Myometrial cell (primary cell): Measurements from ENCODE around the gene C19orf73. TPM values are rescaled to one million over a fixed set of nuclear protein-coding genes. Genes with fewer than 3 reads are reported as not detected.

Experiments
- total RNA-seq: library from RNA; depleted of rRNA; stranded (reverse); fragments of >200 nt; gene quantifications from 2 replicates; pipeline ENCODE4 v1.2.3, GENCODE V29; 2015

C19orf73 gene
- total RNA-seq, result 2.3 and 6.3 TPM in 2 replicates

GRCh38 chr19:49118565-49119410 lies at the start of gene C19orf73:
Gene C19orf73 (minus strand): TSS chr19:49119143. CDS start chr19:49119022, 121 bp downstream.

DNA sequence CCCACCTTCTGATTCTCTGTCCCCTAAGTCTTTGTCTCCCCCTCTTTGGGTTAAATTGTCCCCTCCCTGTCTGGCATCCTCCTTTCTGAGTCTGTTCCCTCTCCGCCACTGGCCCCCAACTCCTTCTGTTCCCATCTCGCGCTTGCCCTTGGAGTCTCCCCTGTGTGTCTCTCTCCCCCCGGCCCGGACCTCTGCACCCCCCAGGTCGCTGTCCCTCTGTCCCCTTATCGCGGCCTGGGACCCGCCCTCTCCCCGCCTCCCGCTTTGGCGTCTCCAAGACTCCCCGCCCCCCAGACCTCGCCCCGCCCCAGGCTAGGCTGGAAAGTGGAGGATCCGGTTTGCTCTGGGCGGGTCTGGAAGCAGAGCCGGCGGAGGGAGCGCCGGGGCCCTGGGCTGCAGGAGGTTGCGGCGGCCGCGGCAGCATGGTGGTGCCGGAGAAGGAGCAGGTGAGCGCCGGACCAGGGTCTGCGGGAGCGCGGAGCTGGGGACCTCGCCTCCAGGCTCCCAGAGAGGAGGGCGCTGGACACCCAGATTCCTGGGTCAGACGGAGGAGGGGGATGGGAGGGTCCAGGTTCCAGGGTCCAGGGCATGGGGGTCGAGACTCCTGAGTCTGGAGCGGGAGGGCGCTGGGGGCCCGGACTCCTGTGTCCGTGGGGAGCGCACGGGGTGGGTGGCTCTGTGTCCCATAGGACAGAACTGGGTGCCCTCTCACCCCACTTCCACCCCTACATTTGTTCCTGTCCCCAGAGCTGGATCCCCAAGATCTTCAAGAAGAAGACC lies 38.7 kb upstream of the C19orf73 start, which contains the start of gene TRPM4:
TRPM4 (plus strand) TSS at position 348 of the 780 bp plus-strand sequence; CDS start at position 423, 75 bp downstream.

DNA sequence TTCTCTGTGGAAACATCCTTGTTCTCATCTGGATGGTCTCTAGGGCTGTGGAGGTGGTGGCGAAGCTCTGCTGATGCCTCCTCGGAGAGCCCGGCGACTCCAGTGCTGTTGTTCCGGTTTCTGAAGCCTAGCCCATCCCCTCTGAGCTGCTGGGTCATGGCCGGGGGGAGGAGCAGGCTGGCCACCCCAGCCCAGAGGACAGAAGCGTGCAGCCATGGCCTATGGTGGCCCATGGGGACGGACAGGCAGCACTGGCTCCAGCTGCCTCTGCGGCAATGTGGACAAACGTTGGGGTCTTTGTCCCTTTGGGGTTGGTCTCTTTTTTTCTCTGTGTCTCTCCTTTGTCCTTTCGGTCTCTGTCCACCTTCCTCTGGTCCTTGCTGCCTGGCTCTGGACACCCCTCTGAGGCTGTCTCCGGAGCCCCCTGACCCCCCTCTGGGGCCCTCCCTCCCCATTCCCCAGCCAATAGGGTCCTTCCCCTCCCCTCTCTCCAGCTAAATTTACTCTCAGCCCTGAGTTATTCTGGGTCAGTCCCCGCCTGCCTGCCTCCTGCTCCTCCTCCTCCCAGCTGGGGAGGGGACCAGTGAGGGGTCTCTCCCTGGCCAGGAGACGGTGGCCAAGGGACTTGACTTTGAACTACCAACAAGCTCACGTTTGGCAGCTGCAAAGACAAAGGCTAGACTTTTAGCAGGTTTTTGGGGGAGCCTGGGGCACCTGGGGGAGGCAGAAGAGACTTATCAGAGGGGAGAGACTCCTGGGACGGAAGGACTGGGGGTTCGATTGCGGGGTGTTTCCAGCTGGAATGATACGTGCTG lies 36.3 kb upstream of the C19orf73 start, which contains the start of gene HRC:
HRC (minus strand) TSS at position 392 of the 815 bp plus-strand sequence; CDS start at position 233, 159 bp downstream.

DNA sequence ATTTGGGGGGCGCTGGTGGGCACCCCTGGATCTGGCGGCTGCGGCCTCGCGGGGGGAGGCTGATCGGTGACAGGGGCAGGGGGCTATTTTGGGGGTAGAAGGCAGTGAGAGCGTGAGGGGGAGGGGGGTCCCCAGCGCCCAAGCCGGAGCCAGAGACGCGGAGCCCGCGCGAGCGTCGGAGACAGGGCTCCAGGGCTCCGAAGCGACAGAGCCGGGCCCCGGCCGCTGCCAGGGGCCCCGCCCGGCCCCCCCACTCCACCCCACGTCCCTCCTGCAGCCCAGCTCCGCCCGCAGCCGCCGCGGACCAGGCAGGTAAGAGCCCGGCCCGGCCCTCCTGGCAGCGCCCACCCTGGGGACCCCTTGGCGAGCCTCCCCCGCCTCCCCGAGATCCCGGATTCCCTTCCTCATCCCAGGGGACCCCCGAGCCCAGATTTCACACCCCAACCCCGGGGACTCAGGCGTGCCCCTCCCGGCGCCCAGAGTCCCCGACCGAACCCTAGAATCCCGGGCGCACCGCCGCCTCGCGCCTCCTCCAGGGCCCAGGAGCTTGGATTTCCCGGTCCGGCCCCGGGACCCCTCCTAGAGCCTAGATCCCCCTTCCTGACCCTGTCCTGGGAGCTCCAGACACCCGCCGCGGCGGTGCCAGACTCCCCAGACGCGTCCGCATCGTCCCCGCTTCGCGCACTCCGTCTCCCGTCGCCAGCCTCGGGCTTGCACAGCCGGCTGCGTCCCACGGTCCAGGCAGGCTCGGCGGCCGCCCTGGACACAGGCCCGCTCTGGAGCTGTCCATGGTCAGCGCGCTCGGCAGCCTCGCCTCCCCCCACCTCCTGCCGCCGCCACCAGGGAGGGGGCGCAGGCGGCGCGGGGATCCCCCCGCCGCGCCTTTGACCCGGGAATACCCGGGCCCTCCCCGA lies 725 bp upstream of the C19orf73 start, which contains the start of gene PPFIA3:
PPFIA3 (plus strand) TSS at position 134 of the 914 bp plus-strand sequence. CDS start 8,330 bp downstream, outside the sequence.

GRCh38 chr19:49113762-49114629 lies 4.9 kb downstream of the C19orf73 start, which contains the start of gene LIN7B:
Gene LIN7B (plus strand): TSS chr19:49114370. CDS start chr19:49114405, 35 bp downstream.

GRCh38 chr19:49085020-49085867 lies 33.7 kb downstream of the C19orf73 start, which contains the start of gene SNRNP70:
Gene SNRNP70 (plus strand): TSS chr19:49085451. CDS start chr19:49086415, 964 bp downstream.

Other genes starting within 250 kb of the C19orf73 start
- gene PPP1R15A, start 246.7 kb downstream of the C19orf73 start, total RNA-seq, result 35.1 and 39.8 TPM in 2 replicates
- gene TULP2, start 220.4 kb downstream of the C19orf73 start, total RNA-seq, result not detected in 2 replicates
- gene NUCB1, start 218.8 kb downstream of the C19orf73 start, total RNA-seq, result 188 and 245 TPM in 2 replicates
- gene DHDH, start 185.4 kb downstream of the C19orf73 start, total RNA-seq, result not detected in 2 replicates
- gene BAX, start 164.3 kb downstream of the C19orf73 start, total RNA-seq, result 189 and 226 TPM in 2 replicates
- gene FTL, start 153.8 kb downstream of the C19orf73 start, total RNA-seq, result 3,594 and 3,702 TPM in 2 replicates
- gene GYS1, start 125.8 kb downstream of the C19orf73 start, total RNA-seq, result 38.1 and 43.8 TPM in 2 replicates
- 336 and 350 TPM in 2 replicates for gene RUVBL2, start 125.3 kb downstream of the C19orf73 start, total RNA-seq
- gene LHB, start 102.1 kb downstream of the C19orf73 start, total RNA-seq, result not detected in 2 replicates
- not detected in 2 replicates for gene CGB3, start 94.8 kb downstream of the C19orf73 start, total RNA-seq
- not detected in 2 replicates for gene CGB2, start 87.3 kb downstream of the C19orf73 start, total RNA-seq
- not detected in 2 replicates for gene CGB1, start 82.2 kb downstream of the C19orf73 start, total RNA-seq
- not detected in 2 replicates for gene CGB5, start 75.3 kb downstream of the C19orf73 start, total RNA-seq
- gene CGB8, start 70.0 kb downstream of the C19orf73 start, total RNA-seq, result not detected in 2 replicates
- gene CGB7, start 61.4 kb downstream of the C19orf73 start, total RNA-seq, result 0.29 and 0.53 TPM in 2 replicates
- not detected in 2 replicates for gene NTF4, start 54.3 kb downstream of the C19orf73 start, total RNA-seq
- gene KCNA7, start 46.4 kb downstream of the C19orf73 start, total RNA-seq, result not detected in 2 replicates
- gene SNRNP70, start 33.7 kb downstream of the C19orf73 start, total RNA-seq, result 165 and 195 TPM in 2 replicates
- gene LIN7B, start 4.8 kb downstream of the C19orf73 start, total RNA-seq, result 16.5 and 21.0 TPM in 2 replicates
- 1.2 and 1.8 TPM in 2 replicates for gene PPFIA3, start 401 bp upstream of the C19orf73 start, total RNA-seq
- not detected in 2 replicates for gene HRC, start 36.3 kb upstream of the C19orf73 start, total RNA-seq
- 18.5 and 19.0 TPM in 2 replicates for gene TRPM4, start 38.6 kb upstream of the C19orf73 start, total RNA-seq
- gene SLC6A16, start 206.0 kb upstream of the C19orf73 start, total RNA-seq, result not detected in 2 replicates
- not detected in 2 replicates for gene CD37, start 216.3 kb upstream of the C19orf73 start, total RNA-seq
- gene TEAD2, start 243.3 kb upstream of the C19orf73 start, total RNA-seq, result 36.0 and 38.9 TPM in 2 replicates
- 0.29 TPM in 1 of 2 replicates, not detected in the other for gene DKKL1, start 244.7 kb upstream of the C19orf73 start, total RNA-seq